Sigmoid colon (tissue), 4 donors: ENCODE measurements around the gene SLC23A1.

Source experiments
- CTCF ChIP-seq, 4 experiments: fragments of 450-650 bp in 3 of 4; fragments of 200-600 bp in 1 of 4; IDR thresholded peaks; one replicate each; pipeline ENCODE4 v1.5.1; 2016 to 2019; ENCODE audit warnings: antibody characterized with exemption in 4 of 4, mild to moderate bottlenecking in 3 of 4, moderate library complexity in 2 of 4
- EP300 ChIP-seq, 4 donors: sonication (generic); formaldehyde crosslinking; IDR thresholded peaks; one replicate each; pipeline ENCODE4 v1.6.1; 2017; ENCODE audit warnings: antibody characterized with exemption in 4 of 4

GRCh38 chr5:139390639-139391569 is 7.8 kb upstream of the SLC23A1 start:
- TF ChIP-seq CTCF (IDR thresholded peaks at IDR 0.05) = no peak
- TF ChIP-seq EP300 (IDR thresholded peaks at IDR 0.05) = no peak
